OCI-LY3 (cell line): ENCODE results near the gene SRSF2.

Experiments used
- CTCF ChIP-seq: fragments of 200-600, 300-600 bp; sonication (generic); IDR thresholded peaks from 2 replicates; pipeline ENCODE4 v1.5.1; 2014; ENCODE audit warnings: antibody characterized with exemption, low read length, low read depth
- EZH2phosphoT487 ChIP-seq: fragments of 200-600 bp; shearing (Covaris generic); IDR thresholded peaks from 2 replicates; pipeline ENCODE4 v1.6.1; 2018; ENCODE audit warnings: antibody characterized with exemption, mixed run types, low read depth

- TF ChIP-seq EZH2phosphoT487: no peak
- no peak for TF ChIP-seq CTCF
These were observed 41.9 kb downstream of the SRSF2 start for GRCh38 chr17:76695059-76695831.
